ENCODE data around the gene LAT. TPM values are rescaled to one million over a fixed set of nuclear protein-coding genes. Genes with fewer than 3 reads are reported as not detected.

Gene LAT, protein sequence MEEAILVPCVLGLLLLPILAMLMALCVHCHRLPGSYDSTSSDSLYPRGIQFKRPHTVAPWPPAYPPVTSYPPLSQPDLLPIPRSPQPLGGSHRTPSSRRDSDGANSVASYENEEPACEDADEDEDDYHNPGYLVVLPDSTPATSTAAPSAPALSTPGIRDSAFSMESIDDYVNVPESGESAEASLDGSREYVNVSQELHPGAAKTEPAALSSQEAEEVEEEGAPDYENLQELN
- 2.2 to 5.3 TPM (median 4.3 TPM) in 5 replicates for total RNA-seq (2022; extraction: Qiagen RNA extraction; ENCODE audit: low read depth)

DNA sequence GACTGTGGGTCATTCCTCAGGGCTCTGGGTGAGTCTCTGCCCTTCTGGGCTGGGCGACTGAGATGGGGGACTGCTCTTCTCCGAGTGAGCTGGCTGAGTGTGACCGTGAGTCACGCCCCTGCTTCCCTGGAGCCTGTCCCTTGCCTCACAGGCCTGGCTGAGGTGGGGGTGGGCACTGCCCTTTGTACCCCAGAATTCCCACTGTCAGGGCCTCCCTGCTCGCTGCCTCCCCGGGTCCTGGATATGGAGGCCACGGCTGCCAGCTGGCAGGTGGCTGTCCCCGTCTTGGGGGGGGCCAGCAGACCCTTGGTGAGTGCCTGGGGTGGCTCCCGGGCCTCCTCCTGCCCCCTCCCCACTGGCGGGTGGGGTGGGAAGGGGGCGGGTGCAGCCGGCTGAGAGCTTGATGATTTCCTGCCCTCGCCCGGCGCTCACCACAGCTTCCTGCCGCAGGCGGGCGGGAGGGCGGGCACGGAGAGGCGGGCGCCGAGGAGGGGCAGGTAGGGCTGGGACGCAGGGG lies at the start of gene LAT:
LAT (plus strand) TSS at position 434 of the 517 bp plus-strand sequence. CDS start 366 bp downstream, outside the sequence.

DNA sequence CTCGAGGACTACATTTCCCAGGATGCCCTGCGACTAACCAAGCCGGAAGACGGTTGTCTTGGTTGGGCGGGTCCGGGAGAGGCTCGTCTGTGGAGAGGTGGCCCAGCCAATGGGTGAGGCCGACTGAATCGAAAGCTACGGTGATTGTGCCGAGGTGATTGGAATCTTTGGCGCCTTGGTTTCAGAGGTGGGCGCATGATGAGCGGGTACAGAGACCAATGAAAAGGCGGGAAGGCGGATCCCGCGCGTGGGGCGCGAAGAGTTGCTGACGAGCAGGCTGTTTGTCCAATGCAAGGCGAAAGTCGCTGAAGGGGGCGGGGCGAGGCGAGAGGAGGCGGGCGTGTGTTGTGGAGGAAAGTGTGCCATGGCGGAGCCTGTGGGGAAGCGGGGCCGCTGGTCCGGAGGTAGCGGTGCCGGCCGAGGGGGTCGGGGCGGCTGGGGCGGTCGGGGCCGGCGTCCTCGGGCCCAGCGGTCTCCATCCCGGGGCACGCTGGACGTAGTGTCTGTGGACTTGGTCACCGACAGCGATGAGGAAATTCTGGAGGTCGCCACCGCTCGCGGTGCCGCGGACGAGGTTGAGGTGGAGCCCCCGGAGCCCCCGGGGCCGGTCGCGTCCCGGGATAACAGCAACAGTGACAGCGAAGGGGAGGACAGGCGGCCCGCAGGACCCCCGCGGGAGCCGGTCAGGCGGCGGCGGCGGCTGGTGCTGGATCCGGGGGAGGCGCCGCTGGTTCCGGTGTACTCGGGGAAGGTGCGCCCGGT lies 34.0 kb upstream of the LAT start, which contains the start of gene NFATC2IP:
NFATC2IP (plus strand) TSS at position 290 of the 762 bp plus-strand sequence; CDS start at position 365, 75 bp downstream.

DNA sequence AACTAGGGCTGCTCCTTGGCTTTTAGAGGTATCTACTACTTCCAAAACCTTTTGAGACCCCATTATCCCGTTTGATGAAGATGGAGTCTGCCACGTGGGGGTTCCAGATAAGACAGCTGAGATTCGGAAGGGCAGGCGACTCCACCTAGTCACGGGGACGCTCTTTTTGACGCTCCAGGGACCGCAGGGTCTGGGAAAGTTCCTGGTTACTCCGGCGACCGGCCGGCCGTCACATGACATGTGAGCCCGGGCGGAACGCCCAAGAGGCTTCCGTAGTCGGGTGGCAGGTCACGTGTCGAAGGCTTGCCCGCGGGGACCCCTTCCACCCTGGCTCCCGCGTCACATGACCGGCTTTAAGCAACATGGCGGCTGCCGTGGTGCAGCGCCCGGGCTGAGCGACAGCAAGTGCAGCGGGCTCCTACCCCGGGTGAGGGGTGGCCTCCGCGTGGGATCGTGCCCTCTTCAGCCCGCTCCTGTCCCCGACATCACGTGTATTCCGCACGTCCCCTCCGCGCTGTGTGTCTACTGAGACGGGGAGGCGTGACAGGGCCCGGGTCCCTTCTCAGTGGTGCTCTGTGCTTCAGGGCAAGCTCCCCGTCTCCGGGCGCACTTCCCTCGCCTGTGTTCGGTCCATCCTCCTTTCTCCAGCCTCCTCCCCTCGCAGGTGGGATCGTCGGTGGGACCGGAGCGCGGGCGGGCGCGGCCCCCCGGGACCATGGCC lies 10.3 kb upstream of the LAT start, which contains the start of gene SPNS1:
SPNS1 (plus strand) TSS at position 342 of the 721 bp plus-strand sequence; CDS start at position 716, 374 bp downstream.

Other genes with a start within 250 kb of the LAT start
- gene NPIPB9, start 233.3 kb upstream of the LAT start, total RNA-seq (2022; extraction: Qiagen RNA extraction; ENCODE audit: low read depth), result 1.5 to 2.7 TPM (median 1.7 TPM) in 5 replicates
- 89.8 to 145 TPM (median 131 TPM) in 5 replicates for gene ATXN2L, start 162.1 kb upstream of the LAT start, total RNA-seq (2022; extraction: Qiagen RNA extraction; ENCODE audit: low read depth)
- 211 to 324 TPM (median 285 TPM) in 5 replicates for gene TUFM, start 138.7 kb upstream of the LAT start, total RNA-seq (2022; extraction: Qiagen RNA extraction; ENCODE audit: low read depth)
- 21.2 to 31.9 TPM (median 31.0 TPM) in 5 replicates for gene SH2B1, start 121.2 kb upstream of the LAT start, total RNA-seq (2022; extraction: Qiagen RNA extraction; ENCODE audit: low read depth)
- gene ATP2A1, start 106.6 kb upstream of the LAT start, total RNA-seq (2022; extraction: Qiagen RNA extraction; ENCODE audit: low read depth), result 1.6 to 4.1 TPM (median 2.7 TPM) in 5 replicates
- 9.1 to 11.4 TPM (median 9.4 TPM) in 5 replicates for gene RABEP2, start 59.8 kb upstream of the LAT start, total RNA-seq (2022; extraction: Qiagen RNA extraction; ENCODE audit: low read depth)
- gene CD19, start 53.1 kb upstream of the LAT start, total RNA-seq (2022; extraction: Qiagen RNA extraction; ENCODE audit: low read depth), result not detected in 5 replicates
- 19.5 to 31.7 TPM (median 29.4 TPM) in 5 replicates for gene NFATC2IP, start 34.1 kb upstream of the LAT start, total RNA-seq (2022; extraction: Qiagen RNA extraction; ENCODE audit: low read depth)
- gene SPNS1, start 10.3 kb upstream of the LAT start, total RNA-seq (2022; extraction: Qiagen RNA extraction; ENCODE audit: low read depth), result 50.1 to 80.1 TPM (median 72.4 TPM) in 5 replicates

Measured in A549 treated with RU486 at 1 μM for 4 hours (cell line).